T-helper 1 cell (primary cell): ENCODE results near the gene FBXO5.
A peak's percentile ranks its signal among the peaks of the same experiment; 100 is the strongest.
"Not testable (repeated sequence)": the region's sequence is repeated elsewhere in the genome, so short reads cannot be mapped to it uniquely, and the experiment has no call there.

ENCODE experiments used
- DNase-seq, 5 donors: peaks; one replicate each; pipeline ENCODE4 v3.0.0-alpha.2; 2012 to 2020
- total RNA-seq, 4 donors: gene quantifications; one replicate each; lab custom pipeline; 2026; lab: John Stamatoyannopoulos, UW

FBXO5 gene, protein sequence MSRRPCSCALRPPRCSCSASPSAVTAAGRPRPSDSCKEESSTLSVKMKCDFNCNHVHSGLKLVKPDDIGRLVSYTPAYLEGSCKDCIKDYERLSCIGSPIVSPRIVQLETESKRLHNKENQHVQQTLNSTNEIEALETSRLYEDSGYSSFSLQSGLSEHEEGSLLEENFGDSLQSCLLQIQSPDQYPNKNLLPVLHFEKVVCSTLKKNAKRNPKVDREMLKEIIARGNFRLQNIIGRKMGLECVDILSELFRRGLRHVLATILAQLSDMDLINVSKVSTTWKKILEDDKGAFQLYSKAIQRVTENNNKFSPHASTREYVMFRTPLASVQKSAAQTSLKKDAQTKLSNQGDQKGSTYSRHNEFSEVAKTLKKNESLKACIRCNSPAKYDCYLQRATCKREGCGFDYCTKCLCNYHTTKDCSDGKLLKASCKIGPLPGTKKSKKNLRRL
- 5.6 to 11.1 (median 7.5) reads per million in 4 donors for total RNA-seq

DNA sequence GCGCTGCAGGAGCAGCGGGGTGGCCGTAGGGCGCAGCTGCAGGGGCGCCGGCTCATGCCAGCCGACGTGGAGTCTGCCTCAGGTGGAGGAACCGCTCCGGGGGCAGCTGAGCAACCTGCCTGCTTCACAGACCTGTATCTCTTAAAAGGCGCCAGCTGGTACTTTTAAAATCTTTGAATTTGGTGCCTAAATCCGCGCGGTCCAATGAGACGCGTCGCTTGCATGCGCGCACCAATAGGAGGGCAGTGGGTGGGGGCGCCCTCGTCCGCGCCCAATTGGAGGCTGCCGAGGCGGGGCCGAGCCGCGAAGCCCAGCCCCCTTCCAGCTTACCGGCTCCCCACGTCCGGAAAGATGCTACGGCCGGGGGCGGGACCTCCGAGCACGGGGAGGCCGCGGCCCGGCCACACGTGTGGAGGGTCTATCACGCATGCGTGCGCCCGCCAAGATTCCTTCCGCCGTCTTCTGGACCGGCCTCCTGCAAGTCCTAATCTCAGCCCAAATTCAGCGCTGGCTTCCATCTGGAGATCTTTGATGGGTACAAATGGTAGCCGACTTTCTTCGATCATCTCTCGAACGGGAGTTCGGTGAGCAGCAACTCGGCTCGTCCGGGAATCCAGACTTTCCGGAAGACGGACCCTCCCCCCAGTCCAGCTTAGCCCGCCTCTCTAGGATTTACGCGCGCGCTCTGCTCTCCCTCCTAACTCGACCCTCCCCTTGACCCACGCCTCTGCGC lies at the start of gene FBXO5:
Gene FBXO5, minus strand, starts transcription at position 138 of the 733 bp plus-strand sequence. Its CDS starts 82 bp downstream, at position 56.
- peak; percentile 94 to 99 (median 96) for DNase-seq

DNA sequence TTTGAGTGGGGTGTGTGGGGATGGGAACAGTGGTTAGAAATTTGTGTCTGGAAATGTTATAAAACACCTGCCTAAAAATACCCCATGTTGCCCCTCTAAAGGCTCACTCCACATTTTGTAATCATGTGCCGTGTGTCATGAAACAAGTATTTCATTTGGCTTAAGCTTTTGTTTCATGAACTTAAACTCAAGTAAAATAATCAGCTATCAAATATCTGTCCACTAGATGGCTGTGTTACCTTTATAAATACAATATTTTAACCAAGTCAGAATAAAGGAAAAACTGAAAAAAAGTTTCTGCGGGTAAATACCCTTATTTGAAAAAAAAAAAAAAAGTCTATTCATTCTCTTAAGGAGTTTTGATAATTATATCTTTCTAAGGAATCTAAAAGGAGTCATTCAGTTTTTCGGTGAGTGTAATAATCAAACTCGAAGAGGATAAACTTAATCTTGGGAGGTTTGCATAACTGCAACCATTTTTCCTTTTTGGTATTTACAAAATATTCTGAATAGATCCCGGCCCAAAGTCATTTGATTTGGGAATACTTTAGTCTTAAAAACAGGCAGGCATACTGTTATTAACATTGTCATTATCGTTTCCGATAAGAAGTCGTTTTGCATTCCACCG lies 49.5 kb upstream of the FBXO5 start:
- no peak for DNase-seq

DNA sequence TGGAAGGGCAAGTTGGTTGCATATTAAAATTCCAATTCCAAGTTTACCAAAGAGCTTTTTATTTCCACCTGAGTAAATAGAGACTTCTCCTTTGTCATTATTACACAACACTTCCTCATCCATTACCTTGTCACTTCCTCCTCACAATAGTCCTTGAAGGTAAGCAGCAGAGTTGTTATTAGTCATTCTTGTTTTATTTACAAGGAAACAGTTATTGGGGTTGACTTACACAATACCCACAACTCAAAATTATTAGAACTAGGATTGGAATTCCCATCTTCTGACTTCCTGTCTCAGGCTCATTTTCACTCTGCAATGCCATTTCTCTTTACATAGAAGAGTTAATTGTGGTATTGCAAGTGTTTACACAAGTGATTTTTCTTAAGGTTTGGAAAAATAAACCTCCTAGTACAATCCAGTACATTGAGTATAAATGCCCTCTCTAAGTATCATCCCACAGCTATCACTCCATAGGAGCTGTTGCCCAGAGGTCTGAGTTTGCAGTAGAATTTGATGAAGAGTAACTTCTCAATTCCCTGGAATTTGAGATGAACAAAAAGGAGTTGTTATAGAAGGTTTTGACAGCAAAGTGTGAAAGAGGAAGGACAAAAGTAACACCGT lies 48.6 kb upstream of the FBXO5 start:
- DNase-seq, result no peak

DNA sequence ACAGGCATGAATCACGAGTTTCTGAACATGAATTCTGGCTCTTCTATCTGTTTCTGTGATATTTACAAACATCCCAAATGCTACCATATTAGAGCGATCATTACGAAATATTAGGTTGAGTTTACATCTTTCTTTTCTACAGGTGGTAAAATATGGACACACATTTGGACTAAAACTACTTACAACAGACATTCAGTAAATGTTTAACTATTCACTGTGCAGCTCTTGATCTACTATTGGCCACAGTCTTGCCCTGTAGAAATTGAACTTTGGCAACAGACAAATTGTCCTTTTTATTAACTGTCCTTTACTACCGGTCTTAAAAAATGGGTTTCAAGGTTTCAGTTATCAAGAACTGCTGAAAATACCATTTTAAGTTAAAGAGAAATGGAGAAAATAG lies 46.1 kb upstream of the FBXO5 start:
- DNase-seq, result no peak

DNA sequence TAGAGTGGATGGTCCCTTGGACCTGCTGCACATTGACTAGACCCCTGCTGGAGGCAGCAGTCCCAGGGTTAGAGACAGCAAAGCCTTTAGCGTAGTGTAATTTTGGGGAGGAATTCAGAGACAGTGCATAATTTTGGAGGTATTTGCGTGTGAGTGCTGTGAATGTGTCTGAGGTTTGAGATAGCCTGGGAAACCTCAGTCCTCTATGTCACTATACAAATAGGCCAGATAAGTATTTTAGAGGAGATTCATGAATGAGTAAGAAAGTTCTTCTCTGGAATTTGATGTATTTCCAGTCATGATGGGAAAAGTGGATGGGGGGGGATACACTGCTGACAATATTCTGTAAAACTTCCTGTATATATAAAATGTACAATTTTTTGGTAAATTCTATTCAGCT lies 45.4 kb upstream of the FBXO5 start:
- no peak for DNase-seq

DNA sequence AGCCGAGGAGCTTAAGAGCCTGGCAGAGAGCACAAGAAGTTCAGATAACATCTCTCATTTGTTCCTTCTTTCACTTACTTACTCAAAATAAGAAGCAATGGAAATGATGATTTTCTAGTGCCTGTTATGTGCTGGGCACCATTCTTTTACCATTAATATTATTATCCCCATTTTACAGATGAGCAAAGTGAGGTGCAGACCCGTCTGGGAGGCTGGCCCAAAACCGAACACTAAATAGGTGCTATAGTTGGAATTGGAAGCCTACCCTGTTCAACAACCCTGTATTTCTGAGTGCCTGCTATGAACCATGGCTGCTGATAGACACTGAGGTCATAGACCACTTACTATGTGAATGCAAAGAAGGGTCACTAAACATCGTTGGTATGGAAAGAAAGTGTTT lies 44.6 kb upstream of the FBXO5 start:
- no peak for DNase-seq

DNA sequence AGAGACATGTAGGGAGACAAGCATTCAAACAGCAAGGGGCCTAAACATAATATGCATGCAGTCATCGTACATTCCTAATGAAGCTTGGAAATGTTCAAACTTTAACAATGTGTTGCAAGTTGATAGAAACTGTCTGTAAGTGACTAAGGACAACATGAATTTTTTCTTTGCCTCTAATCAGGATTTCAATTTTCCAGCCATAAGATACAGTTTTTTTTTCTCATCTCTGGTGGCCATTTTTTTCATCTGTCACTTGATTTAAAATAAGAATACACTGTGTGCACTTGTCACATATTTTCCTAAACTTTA lies 41.8 kb upstream of the FBXO5 start:
- DNase-seq, result no peak

DNA sequence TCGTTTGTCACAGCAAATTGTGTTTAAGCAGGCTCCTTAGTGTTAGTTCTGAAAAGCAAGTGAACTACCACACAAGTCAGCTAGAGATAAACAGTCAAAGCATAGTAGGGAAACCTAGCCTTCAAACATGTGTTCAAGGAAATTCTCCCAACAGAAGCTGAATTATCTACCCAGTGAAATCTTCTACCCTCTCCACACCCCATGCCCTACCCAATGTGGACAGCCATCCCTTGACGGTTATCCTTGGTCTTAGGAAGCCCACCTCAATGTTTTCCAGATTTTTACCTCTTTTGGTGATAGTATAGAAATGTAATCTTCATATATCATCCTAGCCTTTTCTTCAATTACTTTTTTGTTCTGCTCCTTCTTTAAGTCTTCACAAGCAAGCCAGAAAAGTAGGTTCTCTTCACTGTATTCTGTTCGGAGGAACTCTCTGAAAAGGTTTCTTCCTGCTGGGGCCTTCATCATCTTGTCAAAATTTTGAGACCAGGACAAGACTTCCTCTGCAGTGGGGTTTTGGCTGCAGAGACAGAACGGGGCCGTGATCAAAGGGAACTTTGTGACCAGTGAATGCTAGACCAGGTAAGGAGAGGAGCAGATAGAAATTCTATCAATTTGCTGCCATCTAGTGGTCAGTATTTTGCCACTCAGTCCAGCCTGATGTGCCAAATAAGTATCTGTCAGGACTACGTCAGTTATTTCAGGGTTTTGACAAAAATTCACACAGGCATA lies 41.3 kb upstream of the FBXO5 start:
- DNase-seq, result peak in 4 of 5 donors; percentile 4 to 63 (median 24)

DNA sequence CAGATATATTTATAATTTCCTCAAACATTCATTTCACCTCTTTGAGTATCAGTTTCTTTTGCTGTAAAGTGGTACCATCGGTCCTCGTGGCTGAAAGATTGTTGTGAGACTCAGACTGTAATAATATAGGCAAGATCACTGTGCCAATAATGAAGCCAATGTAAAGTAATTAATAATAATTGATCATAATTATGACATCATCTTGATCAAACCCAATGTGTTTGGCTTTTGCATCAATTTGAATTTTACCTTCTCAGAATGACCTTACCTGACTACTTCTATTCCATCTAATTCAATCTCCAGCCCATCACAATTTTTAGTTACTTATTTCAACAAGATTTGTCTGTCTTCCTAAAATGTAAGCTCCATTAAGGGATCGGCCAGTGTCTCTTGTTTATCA lies 35.5 kb upstream of the FBXO5 start:
- DNase-seq, result no peak

DNA sequence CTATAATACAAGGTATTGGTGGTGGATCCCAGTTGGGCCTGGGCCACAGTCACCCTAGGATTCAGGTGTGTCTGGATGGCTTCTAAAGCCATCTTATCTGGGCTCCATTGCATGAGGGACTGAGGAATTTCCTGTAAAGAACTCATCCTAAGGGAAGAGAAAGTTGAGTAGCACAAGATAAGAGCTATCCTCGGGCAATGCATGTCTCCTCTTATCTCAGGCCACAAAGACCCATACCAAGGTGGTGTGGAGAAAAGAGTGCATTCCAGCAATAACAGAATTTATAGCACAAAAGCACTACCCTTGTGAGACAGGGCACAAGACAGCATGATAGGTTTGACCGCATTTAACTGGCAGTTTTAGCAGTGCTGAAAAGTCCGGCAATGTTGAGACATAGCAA lies 34.0 kb upstream of the FBXO5 start:
- no peak for DNase-seq

DNA sequence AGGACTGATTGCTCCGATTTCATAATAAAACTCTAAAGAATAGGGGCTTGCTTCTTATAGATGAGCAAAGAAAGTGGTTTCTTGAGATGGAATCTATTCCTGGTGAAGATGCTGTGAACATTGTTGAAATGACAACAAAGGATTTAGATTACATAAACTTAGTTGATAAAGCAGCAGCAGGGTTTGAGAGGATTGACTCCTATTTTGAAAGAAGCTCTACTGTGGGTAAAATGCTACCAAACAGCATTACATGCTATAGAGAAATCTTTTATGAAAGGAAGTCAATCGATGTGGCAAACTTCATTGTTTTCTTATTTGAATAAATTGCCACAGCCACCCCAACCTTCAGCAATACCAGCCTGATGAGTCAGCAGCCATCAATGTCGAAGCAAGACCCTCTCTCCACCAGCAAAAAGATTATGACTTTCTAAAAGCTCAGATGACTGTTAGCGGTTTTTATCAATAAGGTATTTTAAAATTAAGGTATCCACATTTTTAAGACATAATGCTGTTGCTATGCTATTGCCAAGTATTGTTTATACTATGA lies 32.3 kb upstream of the FBXO5 start:
- DNase-seq, result no peak

DNA sequence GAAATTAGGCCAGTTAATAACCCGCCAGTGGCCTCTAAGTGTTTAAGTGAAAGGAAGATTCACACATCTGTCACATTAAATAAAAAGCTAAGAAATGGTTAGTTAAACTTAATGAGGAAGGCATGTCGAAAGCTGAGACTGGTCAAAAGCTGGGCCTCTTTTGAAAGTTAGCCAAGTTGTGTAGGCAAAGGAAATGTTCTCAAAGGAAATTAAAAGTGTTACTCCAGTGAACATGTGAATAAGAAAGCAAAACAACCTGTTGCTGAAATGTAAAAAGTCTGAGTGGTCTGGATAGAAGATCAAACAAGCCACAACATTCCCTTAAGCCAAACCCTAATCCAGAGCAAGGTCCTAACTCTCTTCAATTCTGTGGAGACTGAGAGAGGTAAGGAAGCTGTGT lies 30.6 kb upstream of the FBXO5 start:
- DNase-seq, result no peak

DNA sequence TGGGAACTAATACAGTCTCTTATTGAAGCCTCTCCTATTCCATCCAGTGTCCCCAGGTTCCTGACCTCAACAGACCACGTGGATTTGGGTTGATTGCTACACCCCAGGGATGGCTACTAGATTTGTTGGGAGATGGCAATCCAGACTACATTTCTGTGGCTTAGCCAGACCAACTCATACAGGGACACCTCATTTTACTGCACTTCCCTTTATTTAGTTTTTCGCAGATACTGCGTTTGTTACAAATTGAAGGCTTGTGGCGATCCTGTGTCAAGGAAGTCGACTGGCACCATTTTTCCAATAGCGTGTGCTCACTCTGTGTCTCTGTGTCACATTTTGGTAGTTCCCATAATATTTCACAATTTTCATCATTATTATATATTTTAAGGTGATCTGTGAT lies 30.0 kb upstream of the FBXO5 start:
- no peak for DNase-seq

DNA sequence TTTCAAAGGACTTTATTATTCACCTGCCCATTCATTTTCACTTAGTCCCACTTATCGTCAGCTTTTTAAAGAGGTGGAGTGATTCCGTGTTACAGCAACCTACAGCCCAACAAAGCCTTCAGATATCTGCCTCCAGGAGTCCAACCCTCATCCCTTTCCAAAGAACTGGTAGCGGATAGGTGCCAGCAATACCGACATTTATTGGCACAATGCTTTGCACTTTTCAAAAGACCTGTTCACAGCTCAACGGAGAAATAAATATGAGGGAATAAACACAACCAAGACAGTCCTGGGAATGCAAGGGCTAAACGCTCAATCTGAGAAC lies 20.5 kb upstream of the FBXO5 start:
- no peak for DNase-seq

DNA sequence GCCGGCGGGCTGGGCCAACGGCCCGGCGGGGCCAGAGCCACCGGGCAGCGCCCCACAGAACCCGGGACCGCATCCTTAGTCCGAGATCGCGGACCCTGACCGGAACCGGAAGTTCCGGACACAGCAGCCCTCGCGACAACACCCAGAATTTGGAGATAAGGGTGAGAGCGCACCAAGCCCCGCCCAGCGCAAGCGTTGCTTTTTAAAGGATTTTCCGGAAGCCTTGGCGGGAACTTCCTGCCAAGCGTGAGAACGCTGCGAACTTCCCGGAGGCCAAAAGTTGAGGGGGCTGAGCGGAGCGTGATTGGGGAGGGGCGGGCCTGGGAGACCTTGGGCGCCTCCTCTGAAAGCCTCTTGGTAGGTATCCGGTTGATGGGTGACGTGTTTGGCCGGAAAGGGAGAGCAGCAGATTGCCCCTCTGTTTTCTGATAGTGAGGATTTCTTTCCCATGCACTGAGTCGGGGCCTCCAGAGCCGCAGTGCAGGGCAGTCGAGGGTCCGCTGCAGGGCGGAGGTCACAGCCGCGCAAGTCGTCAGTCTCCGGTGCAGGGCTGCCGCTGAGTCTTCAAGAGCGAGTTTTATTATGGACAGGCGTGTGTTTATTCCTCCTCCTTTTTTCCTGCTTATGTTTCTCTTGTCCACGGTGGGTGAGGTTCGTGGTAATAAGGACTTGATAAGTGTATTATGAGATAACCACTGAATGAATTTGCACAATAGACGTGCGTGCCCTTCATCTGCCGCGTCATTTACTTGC lies 19.9 kb upstream of the FBXO5 start, which contains the start of gene MTRF1L:
Gene MTRF1L, minus strand, starts transcription at position 97 of the 753 bp plus-strand sequence. Its CDS starts 24 bp downstream, at position 73.
- peak; percentile 68 to 94 (median 71) for DNase-seq

DNA sequence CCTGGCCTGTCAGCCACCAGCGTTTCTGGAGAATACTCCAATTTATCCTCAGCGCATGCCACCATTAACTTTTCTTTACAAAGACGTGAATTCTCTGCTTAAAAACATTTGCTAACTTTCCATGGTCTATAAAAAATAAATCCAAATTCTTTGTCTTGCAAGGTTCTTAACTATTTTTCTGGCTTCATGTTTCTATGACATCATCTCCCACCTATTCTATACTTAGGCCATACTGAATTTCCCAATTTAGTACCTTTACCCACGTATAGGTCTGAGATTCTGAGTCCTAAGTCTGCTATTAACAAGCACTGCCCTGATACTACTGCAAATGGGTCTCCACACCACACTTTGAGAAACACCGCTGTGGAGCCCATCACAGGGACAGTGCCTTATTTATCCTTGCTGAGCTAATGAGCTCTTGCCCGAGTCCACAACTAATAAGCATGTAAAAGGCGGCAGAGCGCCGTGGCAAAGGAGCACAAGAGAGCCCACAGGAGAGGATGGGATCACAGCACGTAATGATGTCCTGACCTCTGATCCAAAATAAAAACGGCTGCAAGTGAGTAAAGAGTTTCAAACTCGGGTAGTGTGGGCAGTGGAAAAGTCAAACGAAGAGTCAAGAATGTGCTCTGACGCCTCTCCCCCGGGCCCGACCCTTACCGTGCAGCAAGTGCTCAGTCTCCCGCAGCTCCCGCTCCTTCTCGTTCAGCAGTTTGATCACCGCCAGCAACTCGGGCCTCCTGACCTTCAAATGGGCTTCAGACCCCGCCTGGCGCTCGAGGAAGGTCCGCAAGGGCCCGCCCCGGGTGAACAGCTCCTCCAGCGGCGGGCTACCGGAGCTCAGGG lies 19.1 kb upstream of the FBXO5 start:
- peak in 1 of 5 donors; percentile 21 for DNase-seq

DNA sequence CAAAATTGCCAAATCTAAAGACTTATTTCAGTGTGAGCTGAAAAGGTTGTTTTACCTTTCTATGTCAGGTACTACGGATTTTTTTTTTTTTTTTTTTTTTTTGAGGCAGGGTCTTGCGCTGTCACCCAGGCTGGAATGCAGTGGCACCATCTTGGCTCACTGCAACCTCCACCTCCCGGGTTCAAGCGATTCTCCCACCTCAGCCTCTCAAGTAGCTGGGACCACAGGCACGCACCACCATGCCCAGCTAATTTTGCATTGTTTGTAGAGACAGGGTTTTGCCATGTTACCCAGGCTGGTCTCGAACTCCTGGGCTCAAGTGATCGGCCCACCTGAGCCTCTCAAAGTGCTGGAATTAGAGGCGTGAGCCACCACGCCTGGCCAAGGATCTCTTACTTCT lies 17.9 kb upstream of the FBXO5 start:
- not testable (repeated sequence) for DNase-seq

DNA sequence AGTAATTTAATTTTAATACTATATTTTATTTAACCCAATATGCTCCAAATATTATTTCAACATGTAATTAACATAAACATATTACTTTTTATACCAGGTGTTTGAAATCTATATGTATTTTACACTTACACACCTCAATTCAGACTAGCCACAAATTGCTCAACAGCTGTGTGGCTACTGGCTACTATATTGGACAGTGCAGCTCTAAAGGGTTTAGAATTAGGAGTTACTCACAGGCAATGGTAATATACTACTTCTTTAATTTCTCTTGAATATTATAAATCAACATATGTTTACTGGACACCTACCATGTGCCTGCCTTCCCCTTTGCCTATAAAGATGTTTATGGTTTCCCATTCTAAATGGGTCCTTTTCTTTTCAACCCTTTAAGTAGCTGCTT lies 17.4 kb upstream of the FBXO5 start:
- no peak for DNase-seq

DNA sequence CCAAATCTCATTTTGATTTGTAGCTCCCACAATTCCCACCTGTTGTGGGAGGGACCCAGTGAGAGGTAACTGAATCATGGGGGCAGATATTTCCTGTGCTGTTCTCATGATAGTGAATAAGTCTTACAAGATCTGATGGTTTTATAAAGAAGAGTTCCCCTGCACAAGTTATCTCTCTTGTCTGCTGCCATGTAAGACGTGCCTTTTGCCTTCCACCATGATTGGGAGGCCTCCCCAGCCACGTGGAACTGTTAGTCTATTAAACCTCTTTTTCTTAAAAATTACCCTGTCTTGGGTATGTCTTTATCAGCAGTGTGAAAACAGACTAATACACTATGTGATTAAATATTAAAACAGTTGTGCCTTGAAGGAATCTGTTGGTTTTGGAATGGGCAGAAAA lies 16.7 kb upstream of the FBXO5 start:
- not testable (repeated sequence) for DNase-seq

DNA sequence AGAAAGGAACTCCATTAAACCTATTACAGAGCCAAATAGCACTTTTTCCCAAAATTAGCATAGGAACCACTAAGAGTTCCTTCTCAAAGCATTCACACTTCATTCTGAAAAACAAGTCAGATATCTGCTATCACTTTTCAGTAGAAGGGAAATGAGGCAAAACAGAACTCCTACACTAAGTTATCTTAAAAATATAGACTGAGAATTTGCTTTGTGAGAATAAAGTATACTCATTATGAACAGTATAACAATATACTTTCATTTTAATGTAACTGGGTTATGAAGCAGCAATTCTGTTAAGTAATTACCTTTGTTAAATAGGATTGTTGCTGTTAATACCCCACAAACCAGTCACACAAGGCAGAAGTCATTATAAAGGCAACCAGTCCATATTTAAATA lies 11.0 kb upstream of the FBXO5 start:
- DNase-seq, result no peak

DNA sequence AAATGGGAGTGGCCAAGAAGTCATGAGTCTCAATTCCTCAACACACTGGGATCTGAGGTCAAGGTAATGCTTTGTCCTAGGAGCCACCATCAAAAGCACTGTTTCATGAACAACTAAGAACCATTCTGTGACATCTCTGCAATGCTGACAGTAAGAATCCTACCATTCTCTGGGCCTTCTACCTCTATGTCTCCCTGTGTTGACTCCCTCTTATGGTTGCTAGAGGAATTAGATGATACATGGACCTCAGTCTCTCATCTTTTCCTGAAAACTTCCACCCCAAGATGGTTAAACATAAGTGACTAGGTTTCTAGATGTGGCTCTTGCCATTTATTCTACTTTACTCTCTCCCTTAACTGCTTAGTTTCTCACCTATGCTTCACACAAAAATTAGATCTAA lies 10.6 kb upstream of the FBXO5 start:
- no peak for DNase-seq
